Activated T-helper 9 cell treated with anti-CD3 and anti-CD28 coated beads, Interleukin-2, amount 50 U/mL, for 16 hours (primary cell): ENCODE data around the gene NCL.

Experiments
- DNase-seq: peaks from one replicate; pipeline ENCODE4 v3.0.0-alpha.2; 2020; ENCODE audit warnings: low read depth

Gene NCL, protein sequence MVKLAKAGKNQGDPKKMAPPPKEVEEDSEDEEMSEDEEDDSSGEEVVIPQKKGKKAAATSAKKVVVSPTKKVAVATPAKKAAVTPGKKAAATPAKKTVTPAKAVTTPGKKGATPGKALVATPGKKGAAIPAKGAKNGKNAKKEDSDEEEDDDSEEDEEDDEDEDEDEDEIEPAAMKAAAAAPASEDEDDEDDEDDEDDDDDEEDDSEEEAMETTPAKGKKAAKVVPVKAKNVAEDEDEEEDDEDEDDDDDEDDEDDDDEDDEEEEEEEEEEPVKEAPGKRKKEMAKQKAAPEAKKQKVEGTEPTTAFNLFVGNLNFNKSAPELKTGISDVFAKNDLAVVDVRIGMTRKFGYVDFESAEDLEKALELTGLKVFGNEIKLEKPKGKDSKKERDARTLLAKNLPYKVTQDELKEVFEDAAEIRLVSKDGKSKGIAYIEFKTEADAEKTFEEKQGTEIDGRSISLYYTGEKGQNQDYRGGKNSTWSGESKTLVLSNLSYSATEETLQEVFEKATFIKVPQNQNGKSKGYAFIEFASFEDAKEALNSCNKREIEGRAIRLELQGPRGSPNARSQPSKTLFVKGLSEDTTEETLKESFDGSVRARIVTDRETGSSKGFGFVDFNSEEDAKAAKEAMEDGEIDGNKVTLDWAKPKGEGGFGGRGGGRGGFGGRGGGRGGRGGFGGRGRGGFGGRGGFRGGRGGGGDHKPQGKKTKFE

DNA sequence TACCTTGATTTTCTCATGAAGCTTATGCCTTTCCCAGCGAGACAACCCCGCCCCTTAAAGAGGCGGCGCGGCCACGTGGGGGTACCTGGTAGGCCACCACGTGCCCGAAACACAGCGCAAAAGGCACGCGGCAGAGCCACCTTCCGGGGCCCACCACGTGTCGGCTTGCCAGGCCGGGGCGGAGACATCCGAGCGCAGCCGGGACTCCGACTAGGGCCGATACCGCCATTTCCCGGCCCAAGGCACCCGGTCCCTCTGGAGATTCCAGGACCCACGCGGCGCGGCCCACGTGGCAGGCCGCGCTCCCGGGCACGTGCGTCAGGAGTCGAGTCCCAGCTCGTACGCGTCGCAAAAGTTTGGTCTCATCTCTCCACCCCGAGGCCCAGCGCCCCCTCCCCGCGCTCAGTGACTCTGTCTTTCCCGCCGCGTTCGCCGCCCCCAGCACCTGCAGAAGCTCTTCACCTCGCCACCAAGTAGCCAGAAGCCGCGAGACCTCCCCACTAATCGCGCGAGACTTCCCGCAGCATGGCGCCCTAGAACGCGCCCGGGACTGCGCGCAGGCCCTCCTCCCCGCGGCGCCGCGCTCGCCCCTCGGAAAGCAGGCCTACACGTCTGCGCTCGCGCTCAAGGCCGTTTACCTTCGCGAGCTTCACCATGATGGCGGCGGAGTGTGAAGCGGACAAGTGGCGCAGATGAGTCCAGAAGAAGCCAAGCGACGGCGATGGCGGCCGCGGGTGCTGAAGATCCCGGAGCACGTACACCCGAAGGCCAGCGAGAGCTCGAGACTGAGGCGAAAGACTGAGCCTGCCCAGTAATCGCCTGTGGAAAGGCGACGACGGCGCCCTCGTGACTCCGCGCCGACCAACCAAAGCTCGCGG, at the start of gene NCL:
Gene NCL (minus strand): TSS at position 787 of the 878 bp plus-strand sequence. CDS start 131 bp downstream, at position 656.
- DNase-seq = peak; percentile 85

GRCh38 chr2:231513746-231514224, 49.5 kb upstream of the NCL start:
- no peak for DNase-seq

- no peak for DNase-seq
Observed at GRCh38 chr2:231512222-231512621, 47.9 kb upstream of the NCL start.

DNA sequence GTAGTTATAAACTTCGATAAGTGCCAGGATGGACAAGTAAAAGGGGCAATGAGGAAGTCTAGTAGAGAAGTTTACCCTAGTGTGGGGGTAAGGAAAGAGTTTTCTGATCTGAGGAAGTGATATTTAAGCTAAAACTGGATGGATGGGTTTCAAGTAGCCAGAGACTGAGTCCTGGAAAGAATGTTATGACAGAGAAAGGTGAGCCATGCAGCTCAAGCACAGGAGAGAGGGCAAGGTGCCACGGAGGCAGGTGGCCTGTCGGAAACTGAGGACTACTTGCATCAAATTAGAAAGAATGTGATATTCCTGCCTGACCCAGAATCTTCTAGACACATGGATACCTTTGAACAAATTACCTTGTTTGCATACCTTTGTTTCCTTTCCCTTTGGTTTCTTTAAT, 39.5 kb upstream of the NCL start:
- DNase-seq = no peak

GRCh38 chr2:231502596-231502995, 38.3 kb upstream of the NCL start:
- DNase-seq = no peak

DNA sequence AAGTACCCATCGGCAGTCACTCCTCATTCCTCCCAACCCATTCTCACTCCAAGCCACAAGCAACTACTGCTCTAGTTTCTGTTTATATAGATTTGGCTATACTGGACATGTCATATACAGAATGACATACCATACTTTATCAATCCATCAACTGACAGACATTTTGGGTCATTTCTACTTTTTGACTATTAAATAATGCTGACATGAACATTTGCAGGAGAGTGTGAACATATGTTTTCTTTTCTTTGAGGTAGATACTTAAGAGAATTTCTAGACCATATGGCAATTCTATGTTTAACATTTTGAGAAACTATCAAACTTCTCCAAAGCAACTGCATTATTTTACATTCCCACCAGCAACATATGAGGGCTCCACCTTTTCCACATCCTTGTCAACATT, 33.4 kb upstream of the NCL start:
- DNase-seq = no peak

DNA sequence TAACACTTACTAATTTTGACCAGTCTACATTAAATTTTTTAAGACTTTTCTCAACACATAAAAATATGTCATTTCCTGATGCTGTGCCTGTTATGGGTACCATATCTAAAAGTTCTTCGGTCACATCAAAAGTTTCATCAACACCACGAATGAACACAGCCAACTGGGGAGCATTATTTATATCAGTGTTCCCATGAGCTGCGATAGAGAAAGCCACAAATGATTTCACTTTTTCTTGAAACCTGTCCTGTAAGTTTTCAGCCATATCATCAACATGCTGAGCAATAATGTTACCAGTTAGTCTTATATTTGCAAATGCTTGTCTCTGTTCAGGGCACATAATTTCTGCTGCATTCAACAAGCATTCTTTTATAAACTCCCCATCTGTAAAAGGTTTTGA, 30.4 kb upstream of the NCL start:
- no peak for DNase-seq

DNA sequence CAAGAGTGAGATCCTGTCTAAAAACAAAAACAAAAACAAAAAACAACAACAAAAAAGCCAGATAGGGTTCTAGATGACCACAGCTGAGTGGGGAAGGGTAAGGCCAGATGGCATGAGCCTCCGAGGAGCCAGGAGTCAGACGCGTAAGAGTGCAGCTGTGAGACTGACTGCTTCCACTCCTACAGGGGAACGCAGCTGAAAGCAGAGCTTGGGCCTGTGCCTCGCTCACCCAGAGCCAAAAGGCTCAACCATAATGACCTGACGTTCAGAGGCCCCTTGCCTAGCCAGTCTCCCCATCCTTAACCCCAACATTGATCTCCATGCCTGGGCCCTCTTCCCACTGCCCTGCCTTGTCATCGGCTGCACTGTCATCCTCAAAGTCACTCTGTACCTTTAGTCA, 26.5 kb upstream of the NCL start:
- no peak for DNase-seq

DNA sequence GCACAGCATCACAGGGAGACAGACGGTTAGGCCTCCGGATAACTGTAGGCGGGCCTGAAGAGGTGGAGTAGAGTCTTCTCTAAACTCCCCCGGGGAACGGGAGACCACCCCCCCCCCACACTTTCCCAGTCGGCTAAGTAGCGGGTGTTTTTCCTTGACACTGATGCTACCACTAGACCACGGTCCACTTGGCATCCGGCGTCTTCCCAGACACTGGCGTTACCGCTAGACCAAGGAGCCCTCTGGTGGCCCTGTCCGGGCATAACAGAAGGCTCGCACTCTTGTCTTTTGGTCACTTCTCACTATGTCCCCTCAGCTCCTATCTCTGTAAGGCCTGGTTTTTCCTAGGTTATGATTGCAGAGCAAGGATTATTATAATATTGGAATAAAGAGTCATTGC, 25.7 kb upstream of the NCL start:
- DNase-seq = no peak

DNA sequence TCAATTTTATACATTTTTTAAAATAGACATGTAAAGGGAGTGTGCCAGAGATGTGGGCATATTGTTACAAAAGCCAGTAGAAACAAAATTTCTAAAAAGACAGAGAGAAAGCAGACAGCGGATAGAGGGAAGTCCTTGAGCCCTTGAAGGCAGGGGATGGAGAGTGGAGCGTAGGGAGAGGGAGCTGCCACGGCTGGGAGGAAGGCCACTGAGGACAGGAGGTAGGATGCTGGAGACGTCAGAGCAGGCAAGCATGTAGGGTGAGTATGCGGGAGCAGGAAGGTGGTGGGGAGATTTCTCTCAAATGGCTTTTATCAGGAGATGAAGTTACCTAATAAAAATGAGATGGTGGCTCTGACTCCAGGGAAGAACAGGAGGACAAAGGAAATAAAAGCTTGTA, 24.0 kb upstream of the NCL start:
- DNase-seq = no peak

DNA sequence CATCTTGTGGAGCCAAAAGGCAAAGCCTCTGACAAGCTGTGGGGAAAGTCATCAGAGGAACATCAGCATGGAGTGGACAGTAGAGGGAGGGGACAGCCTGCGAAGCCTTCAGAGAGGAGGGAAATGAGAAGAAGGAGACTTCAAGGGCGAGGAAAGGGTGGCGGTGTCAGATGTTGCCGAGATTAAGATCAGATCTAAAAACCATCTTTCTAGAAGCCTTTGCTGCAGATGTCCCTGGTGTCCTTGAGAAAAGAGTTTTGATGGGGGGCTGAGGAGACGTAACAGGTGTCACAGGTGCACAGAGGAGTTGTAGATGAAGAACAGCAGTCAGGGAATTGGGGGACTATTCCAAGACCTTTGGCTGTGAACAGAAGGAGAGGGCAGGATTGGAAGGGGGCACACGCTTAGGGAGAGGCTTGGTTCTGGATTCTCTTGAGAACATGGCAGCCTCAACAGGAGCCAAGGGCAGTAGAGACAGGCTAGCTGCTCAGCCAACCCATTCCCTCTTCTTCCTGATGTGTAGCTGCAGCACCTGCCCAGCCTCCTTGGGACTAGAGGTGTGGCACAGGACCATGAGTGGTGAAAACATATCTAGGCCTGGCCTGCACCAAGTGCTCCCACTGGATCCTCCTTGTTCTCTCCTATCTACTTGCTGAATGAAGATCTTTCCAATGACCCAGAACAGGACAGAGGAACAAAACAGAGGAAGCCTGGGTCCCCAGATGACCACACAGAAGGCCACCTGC, 22.7 kb upstream of the NCL start:
- no peak for DNase-seq

- DNase-seq = no peak
Observed at GRCh38 chr2:231483398-231484329, 19.4 kb upstream of the NCL start.

DNA sequence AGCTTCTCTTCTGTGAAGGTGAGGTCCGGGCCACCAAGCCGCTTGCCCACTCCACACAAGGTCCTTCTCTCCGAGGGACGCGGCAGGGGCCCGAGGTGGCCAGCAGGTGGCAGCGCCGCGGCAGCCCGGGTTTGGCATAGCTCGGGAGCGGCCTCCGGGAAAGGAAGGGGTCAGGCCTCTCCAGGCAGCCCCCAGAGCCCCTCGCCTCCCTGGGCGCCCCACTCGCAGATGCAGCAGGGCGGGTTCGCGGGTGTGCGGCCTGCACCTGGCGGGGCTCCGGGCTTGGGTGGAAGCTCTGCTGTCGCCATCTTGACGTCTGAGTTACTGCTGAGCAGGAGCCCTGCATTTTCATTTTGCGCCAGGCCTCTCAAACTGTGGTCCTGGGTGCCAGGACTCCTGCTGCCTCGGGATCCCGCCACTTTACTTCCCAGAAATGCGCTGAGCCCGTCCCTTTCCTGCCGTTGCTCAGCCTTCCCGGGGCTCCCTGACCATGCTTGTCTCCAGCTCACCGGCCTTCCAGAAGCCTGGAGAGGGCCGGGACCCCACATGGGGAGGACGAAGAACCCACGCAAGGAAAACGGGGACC, 18.6 kb upstream of the NCL start:
- DNase-seq = peak; percentile 62

GRCh38 chr2:231480781-231481180, 16.5 kb upstream of the NCL start:
- DNase-seq = no peak

GRCh38 chr2:231479455-231479854, 15.2 kb upstream of the NCL start:
- no peak for DNase-seq

- no peak for DNase-seq
Observed at GRCh38 chr2:231476920-231477319, 12.6 kb upstream of the NCL start.

DNA sequence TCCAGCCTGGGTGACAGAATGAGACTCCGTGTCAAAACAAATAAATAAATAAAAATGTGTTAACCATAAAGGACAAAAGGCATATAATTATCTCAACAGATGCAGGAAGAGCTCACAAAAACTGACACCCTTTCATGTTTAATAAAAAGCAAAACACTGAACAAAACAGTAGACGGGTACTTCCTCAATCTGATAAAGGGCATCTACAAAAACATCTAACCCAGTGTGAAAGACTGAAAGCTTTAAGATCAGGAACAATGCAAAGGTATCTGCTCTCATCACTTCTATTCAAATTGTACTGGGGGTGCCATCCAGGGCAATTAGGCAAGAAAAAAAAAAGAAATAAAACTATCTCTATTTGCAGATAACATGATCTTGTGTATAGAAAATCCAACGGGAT, 11.7 kb upstream of the NCL start:
- DNase-seq = no peak

DNA sequence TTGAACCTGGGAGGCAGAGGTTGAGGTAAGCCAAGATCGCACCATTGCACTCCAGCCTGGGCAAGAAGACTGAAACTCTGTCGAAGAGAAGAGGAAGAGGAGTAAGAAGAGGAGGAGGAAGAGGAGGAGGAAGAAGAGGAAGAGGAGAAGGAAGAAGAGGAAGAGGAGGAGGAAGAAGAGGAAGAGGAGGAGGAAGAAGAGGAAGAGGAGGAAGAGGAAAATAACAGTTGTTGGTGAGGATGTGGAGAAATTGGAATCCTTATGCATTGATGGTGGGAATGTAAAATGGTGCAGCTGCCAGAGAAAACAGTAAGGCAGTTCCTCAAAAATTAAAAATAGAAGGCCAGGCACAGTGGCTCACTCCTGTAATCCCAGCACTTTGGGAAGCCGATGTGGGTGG, 8.5 kb upstream of the NCL start:
- DNase-seq = no peak

GRCh38 chr2:231470246-231470900, 6.1 kb upstream of the NCL start:
- no peak for DNase-seq

- DNase-seq = no peak
Observed at GRCh38 chr2:231469583-231469950, 5.3 kb upstream of the NCL start.
